ENCODE measurements around the gene SLAMF6.

- TF ChIP-seq CTCF (IDR thresholded peaks at IDR 0.05) (no peak), EP300 (IDR thresholded peaks at IDR 0.05) (no peak)
These were observed 3.2 kb downstream of the SLAMF6 start for GRCh38 chr1:160519642-160520435.

All from ovary (tissue), 3 donors.